Measurements from ENCODE around the gene GBA2.

DNA sequence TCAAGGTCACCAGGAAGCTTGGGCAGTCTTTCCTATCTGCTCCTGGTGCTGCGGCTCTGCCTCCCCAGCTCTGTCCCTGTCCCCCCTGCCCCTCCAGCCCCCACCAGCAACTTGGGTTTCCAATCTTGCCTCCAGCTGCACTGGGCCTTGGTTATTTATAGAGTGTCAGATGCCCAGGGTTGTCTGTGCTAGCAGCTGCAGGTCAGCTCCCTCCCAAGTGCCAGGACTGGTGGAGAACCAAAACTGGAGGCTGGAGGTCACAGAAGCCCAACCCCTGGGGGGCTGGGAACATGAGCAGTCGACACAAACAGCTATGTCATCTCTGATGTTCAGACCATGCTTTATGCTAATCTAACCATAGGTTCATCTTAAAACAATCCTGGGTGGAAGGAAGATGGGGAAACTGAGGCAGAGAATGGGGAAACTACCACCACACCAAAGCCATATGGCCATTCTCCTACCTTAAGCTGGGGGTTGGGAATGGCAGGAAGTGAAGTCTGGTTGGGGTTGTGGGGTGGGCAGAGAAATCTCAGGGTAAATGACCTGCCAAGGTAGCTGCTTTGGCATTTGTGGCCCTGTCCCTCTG, 61.0 kb downstream of the GBA2 start:
- TF ChIP-seq, protein P1, sequence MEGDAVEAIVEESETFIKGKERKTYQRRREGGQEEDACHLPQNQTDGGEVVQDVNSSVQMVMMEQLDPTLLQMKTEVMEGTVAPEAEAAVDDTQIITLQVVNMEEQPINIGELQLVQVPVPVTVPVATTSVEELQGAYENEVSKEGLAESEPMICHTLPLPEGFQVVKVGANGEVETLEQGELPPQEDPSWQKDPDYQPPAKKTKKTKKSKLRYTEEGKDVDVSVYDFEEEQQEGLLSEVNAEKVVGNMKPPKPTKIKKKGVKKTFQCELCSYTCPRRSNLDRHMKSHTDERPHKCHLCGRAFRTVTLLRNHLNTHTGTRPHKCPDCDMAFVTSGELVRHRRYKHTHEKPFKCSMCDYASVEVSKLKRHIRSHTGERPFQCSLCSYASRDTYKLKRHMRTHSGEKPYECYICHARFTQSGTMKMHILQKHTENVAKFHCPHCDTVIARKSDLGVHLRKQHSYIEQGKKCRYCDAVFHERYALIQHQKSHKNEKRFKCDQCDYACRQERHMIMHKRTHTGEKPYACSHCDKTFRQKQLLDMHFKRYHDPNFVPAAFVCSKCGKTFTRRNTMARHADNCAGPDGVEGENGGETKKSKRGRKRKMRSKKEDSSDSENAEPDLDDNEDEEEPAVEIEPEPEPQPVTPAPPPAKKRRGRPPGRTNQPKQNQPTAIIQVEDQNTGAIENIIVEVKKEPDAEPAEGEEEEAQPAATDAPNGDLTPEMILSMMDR (IDR thresholded peaks at IDR 0.05): no peak
- no peak for TF ChIP-seq EZH2 (IDR thresholded peaks at IDR 0.05)
